ENCODE results near the gene XPC. TPM values are rescaled to one million over a fixed set of nuclear protein-coding genes. Genes with fewer than 3 reads are reported as not detected.

Gene XPC
- polyA plus RNA-seq, 1 donor from 2014 or later: 21.9 TPM

- TF ChIP-seq SMC3 (conservative IDR thresholded peaks at IDR 0.05; ENCODE audit: poor library complexity) (no peak), EP300 (conservative IDR thresholded peaks at IDR 0.05; ENCODE audit: poor library complexity, severe bottlenecking) (no peak), TAF1 (IDR thresholded peaks at IDR 0.05; ENCODE audit: low read depth) (no peak), REST (IDR thresholded peaks at IDR 0.05; ENCODE audit: borderline replicate concordance) (no peak), RAD21 (conservative IDR thresholded peaks at IDR 0.05) (no peak), EZH2 (IDR thresholded peaks at IDR 0.05; ENCODE audit: borderline replicate concordance, insufficient read depth, low read length, poor library complexity, severe bottlenecking) (no peak), CTCF (IDR thresholded peaks at IDR 0.05; ENCODE audit: poor library complexity, severe bottlenecking) (no peak), POLR2AphosphoS5 (IDR thresholded peaks at IDR 0.05) (no peak), MXI1 (conservative IDR thresholded peaks at IDR 0.05; ENCODE audit: poor library complexity, severe bottlenecking) (no peak)
- Histone ChIP-seq H3K36me3 (ENCODE audit: insufficient read depth, low read length) (no peaks in the 10 kb centered on the region), H3K79me2 (replicated peaks; ENCODE audit: insufficient read depth, low read length) (no peaks in the 10 kb centered on the region), H3K9me2 (ENCODE audit: insufficient read depth, low read length) (no peaks in the 10 kb centered on the region), H3K4me2 (ENCODE audit: low read length) (no peak overlapping the region), H3K9me3 (ENCODE audit: low read length) (peaks cover 7% of the 10 kb centered on the region), H2AFZ (ENCODE audit: low read depth, low read length) (no peak overlapping the region), H3F3A (ENCODE audit: insufficient read depth, low read length, poor library complexity, severe bottlenecking) (no peaks in the 10 kb centered on the region), H3K4me3 (ENCODE audit: low read length) (no peak overlapping the region), H3K27me3 (ENCODE audit: insufficient read depth, low read depth, low read length) (no peaks in the 10 kb centered on the region), H4K20me1 (ENCODE audit: insufficient read depth) (no peaks in the 10 kb centered on the region), H3K9ac (ENCODE audit: low read length) (no peak overlapping the region), H3K27ac (ENCODE audit: low read length) (no peak overlapping the region)
Measured at GRCh38 chr3:14218355-14218754, 40.0 kb upstream of the XPC start.

GRCh38 chr3:14216257-14217048 lies 38.1 kb upstream of the XPC start:
- H3K79me2 ChIP-seq (replicated peaks; ENCODE audit: insufficient read depth, low read length): no peaks in the 10 kb centered on the region
- H4K20me1 ChIP-seq (ENCODE audit: insufficient read depth): no peaks in the 10 kb centered on the region
- no peak overlapping the region for H3K27ac ChIP-seq (ENCODE audit: low read length)
- H3K36me3 ChIP-seq (ENCODE audit: insufficient read depth, low read length): no peaks in the 10 kb centered on the region
- no peaks in the 10 kb centered on the region for H3K9me3 ChIP-seq (ENCODE audit: low read length)
- no peaks in the 10 kb centered on the region for H3K27me3 ChIP-seq (ENCODE audit: insufficient read depth, low read depth, low read length)
- no peaks in the 10 kb centered on the region for H3F3A ChIP-seq (ENCODE audit: insufficient read depth, low read length, poor library complexity, severe bottlenecking)
- H2AFZ ChIP-seq (ENCODE audit: low read depth, low read length): no peak overlapping the region
- no peaks in the 10 kb centered on the region for H3K9me2 ChIP-seq (ENCODE audit: insufficient read depth, low read length)
- no peak for TF ChIP-seq POLR2AphosphoS5 (IDR thresholded peaks at IDR 0.05)
- TF ChIP-seq SMC3 (conservative IDR thresholded peaks at IDR 0.05; ENCODE audit: poor library complexity): no peak
- no peak for TF ChIP-seq EZH2 (IDR thresholded peaks at IDR 0.05; ENCODE audit: borderline replicate concordance, insufficient read depth, low read length, poor library complexity, severe bottlenecking)
- TF ChIP-seq CTCF (IDR thresholded peaks at IDR 0.05; ENCODE audit: poor library complexity, severe bottlenecking): no peak
- TF ChIP-seq REST (IDR thresholded peaks at IDR 0.05; ENCODE audit: borderline replicate concordance): no peak
- no peak for TF ChIP-seq EP300 (conservative IDR thresholded peaks at IDR 0.05; ENCODE audit: poor library complexity, severe bottlenecking)
- TF ChIP-seq MXI1 (conservative IDR thresholded peaks at IDR 0.05; ENCODE audit: poor library complexity, severe bottlenecking): no peak
- no peak for TF ChIP-seq TAF1 (IDR thresholded peaks at IDR 0.05; ENCODE audit: low read depth)
- TF ChIP-seq RAD21 (conservative IDR thresholded peaks at IDR 0.05): no peak
- H3K4me2 ChIP-seq (ENCODE audit: low read length): no peak overlapping the region
- H3K4me3 ChIP-seq (ENCODE audit: low read length): peak overlapping the region; percentile 9
- no peak overlapping the region for H3K9ac ChIP-seq (ENCODE audit: low read length)
